Uterus (tissue), 2 donors: ENCODE measurements around the gene SLFN14.

Experiments
- CTCF ChIP-seq, 4 experiments: fragments of 200-600 bp in 2 of 4; fragments of 450-650 bp in 2 of 4; sonication (generic) in 2 of 4; IDR thresholded peaks; one replicate each; pipeline ENCODE4 v1.5.1; 2016 to 2019; ENCODE audit warnings: antibody characterized with exemption in 4 of 4, mild to moderate bottlenecking in 2 of 4, moderate library complexity in 1 of 4
- POLR2A ChIP-seq, 2 donors: fragments of 450-650 bp; IDR thresholded peaks; one replicate each; pipeline ENCODE4 v1.6.1; 2016; ENCODE audit warnings: antibody characterized with exemption in 2 of 2, mild to moderate bottlenecking in 1 of 2, moderate library complexity in 1 of 2

GRCh38 chr17:35515027-35515426 is 45.6 kb downstream of the SLFN14 start:
- TF ChIP-seq CTCF (IDR thresholded peaks at IDR 0.05) (no peak), POLR2A (IDR thresholded peaks at IDR 0.05) (no peak)
